ENCODE results near the gene LMO7.

DNA sequence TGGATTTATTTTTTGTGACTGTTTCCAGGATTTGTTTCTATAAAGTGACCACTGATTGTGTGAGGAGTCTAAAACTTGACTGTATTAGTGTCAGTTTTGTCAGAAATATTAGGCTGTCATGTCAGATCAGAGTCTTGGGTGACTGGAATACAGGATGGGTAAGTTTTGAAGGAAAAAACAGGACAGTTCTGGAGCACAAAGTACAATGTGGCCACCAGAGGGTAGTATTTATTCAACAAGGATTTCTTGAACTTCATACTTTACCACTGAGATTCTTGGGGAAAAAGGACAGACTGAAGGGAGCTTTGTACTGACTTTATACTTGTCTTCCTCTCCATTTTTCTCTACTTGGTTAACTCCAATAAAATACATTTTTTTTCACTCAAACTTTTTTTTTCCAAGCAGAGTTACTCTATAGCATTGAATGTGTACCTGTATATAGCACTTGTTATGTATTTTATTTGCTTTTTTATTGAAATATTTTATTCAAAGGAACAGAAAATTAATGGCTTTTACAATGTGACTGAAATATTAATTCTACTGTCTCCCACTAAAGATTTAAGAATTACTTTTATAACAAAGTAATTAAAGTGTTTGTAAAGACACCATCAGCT is 51.1 kb downstream of the LMO7 start:
- TF ChIP-seq POLR2A (IDR thresholded peaks at IDR 0.05) = no peak
- TF ChIP-seq, protein P1, sequence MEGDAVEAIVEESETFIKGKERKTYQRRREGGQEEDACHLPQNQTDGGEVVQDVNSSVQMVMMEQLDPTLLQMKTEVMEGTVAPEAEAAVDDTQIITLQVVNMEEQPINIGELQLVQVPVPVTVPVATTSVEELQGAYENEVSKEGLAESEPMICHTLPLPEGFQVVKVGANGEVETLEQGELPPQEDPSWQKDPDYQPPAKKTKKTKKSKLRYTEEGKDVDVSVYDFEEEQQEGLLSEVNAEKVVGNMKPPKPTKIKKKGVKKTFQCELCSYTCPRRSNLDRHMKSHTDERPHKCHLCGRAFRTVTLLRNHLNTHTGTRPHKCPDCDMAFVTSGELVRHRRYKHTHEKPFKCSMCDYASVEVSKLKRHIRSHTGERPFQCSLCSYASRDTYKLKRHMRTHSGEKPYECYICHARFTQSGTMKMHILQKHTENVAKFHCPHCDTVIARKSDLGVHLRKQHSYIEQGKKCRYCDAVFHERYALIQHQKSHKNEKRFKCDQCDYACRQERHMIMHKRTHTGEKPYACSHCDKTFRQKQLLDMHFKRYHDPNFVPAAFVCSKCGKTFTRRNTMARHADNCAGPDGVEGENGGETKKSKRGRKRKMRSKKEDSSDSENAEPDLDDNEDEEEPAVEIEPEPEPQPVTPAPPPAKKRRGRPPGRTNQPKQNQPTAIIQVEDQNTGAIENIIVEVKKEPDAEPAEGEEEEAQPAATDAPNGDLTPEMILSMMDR (IDR thresholded peaks at IDR 0.05) = peak; percentile 59 to 71 (median 66)

Measured in testis (tissue), 2 donors.